GM12872 (cell line): ENCODE results near the gene SLX4IP.

Source experiments
- TF ChIP-seq, protein P1 (sequence below): IDR thresholded peaks from 3 replicates; pipeline ENCODE4 v1.5.1; 2011; ENCODE audit warnings: low read depth, mild to moderate bottlenecking, low read length, moderate library complexity; ENCODE audit not compliant: insufficient read depth

The SLX4IP gene

DNA sequence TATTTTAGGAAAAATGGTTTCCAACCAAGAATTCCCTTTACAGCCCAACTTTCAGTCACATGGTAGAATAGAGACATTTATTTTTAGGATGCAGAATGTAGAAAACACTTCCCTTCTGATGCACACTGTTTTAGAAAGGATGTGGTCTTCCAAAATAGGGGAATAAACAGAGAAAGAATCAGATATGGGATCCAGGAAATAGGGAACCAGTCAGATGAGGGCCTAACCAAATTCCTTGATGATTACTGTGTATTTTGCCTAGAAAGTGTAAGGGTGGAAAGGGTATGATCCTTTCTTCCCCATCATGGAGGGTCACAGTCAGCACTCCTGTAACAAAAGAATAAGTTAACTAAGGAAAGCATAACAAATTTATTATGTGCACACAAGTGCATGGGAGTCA, 27.4 kb downstream of the SLX4IP start:
- TF ChIP-seq, protein P1, sequence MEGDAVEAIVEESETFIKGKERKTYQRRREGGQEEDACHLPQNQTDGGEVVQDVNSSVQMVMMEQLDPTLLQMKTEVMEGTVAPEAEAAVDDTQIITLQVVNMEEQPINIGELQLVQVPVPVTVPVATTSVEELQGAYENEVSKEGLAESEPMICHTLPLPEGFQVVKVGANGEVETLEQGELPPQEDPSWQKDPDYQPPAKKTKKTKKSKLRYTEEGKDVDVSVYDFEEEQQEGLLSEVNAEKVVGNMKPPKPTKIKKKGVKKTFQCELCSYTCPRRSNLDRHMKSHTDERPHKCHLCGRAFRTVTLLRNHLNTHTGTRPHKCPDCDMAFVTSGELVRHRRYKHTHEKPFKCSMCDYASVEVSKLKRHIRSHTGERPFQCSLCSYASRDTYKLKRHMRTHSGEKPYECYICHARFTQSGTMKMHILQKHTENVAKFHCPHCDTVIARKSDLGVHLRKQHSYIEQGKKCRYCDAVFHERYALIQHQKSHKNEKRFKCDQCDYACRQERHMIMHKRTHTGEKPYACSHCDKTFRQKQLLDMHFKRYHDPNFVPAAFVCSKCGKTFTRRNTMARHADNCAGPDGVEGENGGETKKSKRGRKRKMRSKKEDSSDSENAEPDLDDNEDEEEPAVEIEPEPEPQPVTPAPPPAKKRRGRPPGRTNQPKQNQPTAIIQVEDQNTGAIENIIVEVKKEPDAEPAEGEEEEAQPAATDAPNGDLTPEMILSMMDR, result no peak

- TF ChIP-seq, protein P1, result no peak
Measured at GRCh38 chr20:10463622-10464021, 28.5 kb downstream of the SLX4IP start.

DNA sequence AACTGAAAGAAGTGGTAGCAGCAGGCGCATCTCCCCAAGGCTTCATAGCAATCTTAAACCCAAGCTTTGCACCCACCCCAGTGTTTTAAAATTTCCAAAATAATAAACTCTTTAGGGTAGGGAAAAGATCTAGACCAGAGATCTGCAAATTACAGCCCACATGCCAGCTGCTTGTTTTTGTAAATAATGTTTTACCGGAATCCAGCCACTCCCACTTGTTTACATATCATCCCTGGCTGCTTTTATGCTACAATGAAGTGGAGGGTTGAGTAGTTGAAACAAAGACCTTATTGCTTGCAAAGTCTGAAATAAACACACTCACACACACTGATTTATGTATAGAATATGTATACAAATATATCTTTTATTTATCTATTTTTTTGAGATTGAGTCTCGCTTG, 30.0 kb downstream of the SLX4IP start:
- TF ChIP-seq, protein P1, result no peak

- TF ChIP-seq, protein P1, result no peak
Measured at GRCh38 chr20:10466325-10466724, 31.2 kb downstream of the SLX4IP start.

GRCh38 chr20:10466855-10467254, 31.8 kb downstream of the SLX4IP start:
- TF ChIP-seq, protein P1, result no peak

- TF ChIP-seq, protein P1, result no peak
Measured at GRCh38 chr20:10467681-10468339, 32.7 kb downstream of the SLX4IP start.

GRCh38 chr20:10468340-10468845, 33.3 kb downstream of the SLX4IP start:
- TF ChIP-seq, protein P1, result no peak
